HepG2 (cell line): ENCODE measurements around the gene ERMARD. TPM values are rescaled to one million over a fixed set of nuclear protein-coding genes. Genes with fewer than 3 reads are reported as not detected.

Source experiments
- EP300 ChIP-seq, 3 experiments: sonication (generic) in 1 of 3; formaldehyde crosslinking in 1 of 3; IDR thresholded peaks; 2 replicates each; pipeline versions ENCODE4 v1.5.1 to v1.6.1; 2011 to 2020; ENCODE audit warnings: low read depth in 2 of 3, low read length in 2 of 3, borderline replicate concordance in 1 of 3, improper control_type of control experiment in 1 of 3, mild to moderate bottlenecking in 1 of 3, missing genetic modification reagents in 1 of 3, moderate library complexity in 1 of 3
- HNRNPK ChIP-seq: fragments of 200-400 bp; formaldehyde crosslinking; IDR thresholded peaks from 2 replicates; pipeline ENCODE4 v1.6.1; 2018; ENCODE audit warnings: low read length, low read depth, moderate library complexity, mild to moderate bottlenecking; ENCODE audit not compliant: poor library complexity, severe bottlenecking
- HOXD1 ChIP-seq: sonication (generic); formaldehyde crosslinking; IDR thresholded peaks from 2 replicates; pipeline ENCODE4 v1.5.0; 2020; ENCODE audit warnings: missing genetic modification reagents
- KLF9 ChIP-seq: IDR thresholded peaks from 2 replicates; pipeline ENCODE4 v1.6.1; 2016; ENCODE audit warnings: low read depth
- MAF1 ChIP-seq: sonication (generic); formaldehyde crosslinking; IDR thresholded peaks from 2 replicates; pipeline ENCODE4 v1.5.0; 2020; ENCODE audit warnings: missing genetic modification reagents, borderline replicate concordance
- MED13 ChIP-seq: sonication (generic); formaldehyde crosslinking; IDR thresholded peaks from 2 replicates; pipeline ENCODE4 v1.5.0; 2020; ENCODE audit warnings: missing genetic modification reagents
- NFKBIZ ChIP-seq: IDR thresholded peaks from 2 replicates; pipeline ENCODE4 v1.6.1; 2018; ENCODE audit warnings: missing genetic modification reagents, missing compliant biosample characterization
- PHB2 ChIP-seq: fragments of 450-650 bp; IDR thresholded peaks from 2 replicates; pipeline ENCODE4 v1.6.1; 2018; ENCODE audit not compliant: partially characterized antibody
- SATB2 ChIP-seq: sonication (generic); formaldehyde crosslinking; IDR thresholded peaks from 2 replicates; pipeline ENCODE4 v1.5.0; 2020; ENCODE audit warnings: missing genetic modification reagents
- SETDB1 ChIP-seq: sonication (generic); formaldehyde crosslinking; IDR thresholded peaks from 2 replicates; pipeline ENCODE4 v1.5.1; 2020; ENCODE audit warnings: missing genetic modification reagents, mild to moderate bottlenecking, borderline replicate concordance
- SP5 ChIP-seq: IDR thresholded peaks from 2 replicates; pipeline ENCODE4 v1.6.1; 2016; ENCODE audit warnings: low read depth, borderline replicate concordance
- TBX3 ChIP-seq: fragments of 450-650 bp; IDR thresholded peaks from 2 replicates; pipeline ENCODE4 v1.6.1; 2017; ENCODE audit warnings: antibody characterized with exemption, mild to moderate bottlenecking, inconsistent platforms, borderline replicate concordance
- TCF7L2 ChIP-seq: IDR thresholded peaks from 2 replicates; pipeline ENCODE4 v1.6.1; 2011; ENCODE audit warnings: mild to moderate bottlenecking, low read depth, low read length, moderate library complexity
- ZFP1 ChIP-seq: IDR thresholded peaks from 2 replicates; pipeline ENCODE4 v1.6.1; 2016
- ZFP36L2 ChIP-seq: sonication (generic); formaldehyde crosslinking; IDR thresholded peaks from 2 replicates; pipeline ENCODE4 v1.4.0; 2020; ENCODE audit warnings: missing genetic modification reagents
- ZFP82 ChIP-seq: sonication (generic); formaldehyde crosslinking; IDR thresholded peaks from 2 replicates; pipeline ENCODE4 v1.5.1; 2020; ENCODE audit warnings: mild to moderate bottlenecking, missing genetic modification reagents, borderline replicate concordance
- ZNF136 ChIP-seq: sonication (generic); formaldehyde crosslinking; IDR thresholded peaks from 2 replicates; pipeline ENCODE4 v1.8.1; 2022; ENCODE audit warnings: low read depth, mild to moderate bottlenecking, moderate library complexity, missing genetic modification reagents
- ZNF543 ChIP-seq: sonication (generic); formaldehyde crosslinking; IDR thresholded peaks from 2 replicates; pipeline ENCODE4 v1.4.0; 2020; ENCODE audit warnings: mild to moderate bottlenecking, missing genetic modification reagents
- ZNF564 ChIP-seq: sonication (generic); formaldehyde crosslinking; IDR thresholded peaks from 2 replicates; pipeline ENCODE4 v1.8.1; 2023; ENCODE audit warnings: mild to moderate bottlenecking, missing genetic modification reagents
- ZNF614 ChIP-seq: IDR thresholded peaks from 2 replicates; pipeline ENCODE4 v1.6.1; 2018; ENCODE audit warnings: missing biosample characterization, missing genetic modification reagents, inconsistent platforms, borderline replicate concordance
- ZNF652 ChIP-seq: IDR thresholded peaks from 2 replicates; pipeline ENCODE4 v1.6.1; 2016; ENCODE audit warnings: low read depth, borderline replicate concordance
- polyA plus RNA-seq, 8 experiments: library from polyadenylated mRNA; depleted of rRNA in 3 of 8; stranded (reverse) in 7 of 8; unstranded in 1 of 8; fragments of >200 nt; fragmentation: Illumina TruSeq in 4 of 8; extraction: Trizol in 4 of 8; gene quantifications; 2 replicates each; pipeline versions ENCODE4 v1.2.1 to v1.2.3, GENCODE V29; 2011 to 2016; ENCODE audit warnings: low read depth in 4 of 8, missing spikeins in 1 of 8, mixed read lengths in 1 of 8; ENCODE audit not compliant: insufficient read depth in 1 of 8
- total RNA-seq, 5 experiments: library from RNA; depleted of rRNA; stranded (reverse); fragments of >200 nt; fragmentation: Illumina TruSeq; extraction: Trizol; gene quantifications; 2 replicates each; pipeline ENCODE4 v1.2.3, GENCODE V29; 2016; ENCODE audit warnings: low read depth in 1 of 5
- TF ChIP-seq, protein P1 (sequence below): sonication (generic); formaldehyde crosslinking; IDR thresholded peaks from 2 replicates; pipeline ENCODE4 v1.8.1; 2023; ENCODE audit warnings: mild to moderate bottlenecking, inconsistent platforms, moderate library complexity, missing genetic modification reagents, borderline replicate concordance
- TF ChIP-seq, protein P2 (sequence below): sonication (generic); formaldehyde crosslinking; IDR thresholded peaks from 2 replicates; pipeline ENCODE4 v1.8.1; 2023; ENCODE audit warnings: mild to moderate bottlenecking, missing genetic modification reagents, borderline replicate concordance
- TF ChIP-seq, protein P3 (sequence below): fragments of 450-650 bp; IDR thresholded peaks from 2 replicates; pipeline ENCODE4 v1.6.1; 2017; ENCODE audit warnings: mild to moderate bottlenecking
- TF ChIP-seq, protein P4 (sequence below): sonication (generic); formaldehyde crosslinking; IDR thresholded peaks from 2 replicates; pipeline ENCODE4 v1.9.0; 2022; ENCODE audit warnings: missing genetic modification reagents, mild to moderate bottlenecking, borderline replicate concordance

Gene ERMARD
- total and polyA plus RNA-seq, 2 of the 13 experiments (the other 11 are each of a cell fraction or from before 2014, with no cell fraction given) = 8.8 to 10.7 TPM

DNA sequence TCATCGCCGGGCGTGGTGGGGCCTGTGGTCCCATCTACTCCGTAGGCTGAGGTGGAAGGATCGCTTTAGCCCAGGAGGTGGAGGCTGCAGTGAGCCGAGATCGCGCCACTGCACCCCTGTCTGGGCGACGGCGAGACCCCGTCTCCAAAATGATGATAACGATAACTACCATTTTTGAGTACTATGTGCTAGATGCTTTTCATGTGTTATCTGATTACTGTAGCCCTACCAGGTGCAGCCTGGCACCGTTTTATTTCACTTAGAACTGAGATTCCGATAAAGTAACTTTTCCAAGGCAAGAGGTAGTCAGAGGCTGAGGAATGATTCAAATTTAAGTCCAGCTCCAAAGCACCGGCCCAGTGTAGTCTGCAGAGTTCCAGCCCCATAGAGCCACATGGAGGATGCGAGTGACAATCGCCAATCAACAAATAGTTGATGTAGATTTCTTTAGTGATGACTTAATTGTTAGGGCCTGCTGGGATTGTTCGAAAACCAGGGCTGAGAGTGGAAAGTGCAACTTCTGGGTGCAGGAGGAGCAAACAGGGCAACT, 727 bp downstream of the ERMARD start (continued):
- TF ChIP-seq, protein P1, sequence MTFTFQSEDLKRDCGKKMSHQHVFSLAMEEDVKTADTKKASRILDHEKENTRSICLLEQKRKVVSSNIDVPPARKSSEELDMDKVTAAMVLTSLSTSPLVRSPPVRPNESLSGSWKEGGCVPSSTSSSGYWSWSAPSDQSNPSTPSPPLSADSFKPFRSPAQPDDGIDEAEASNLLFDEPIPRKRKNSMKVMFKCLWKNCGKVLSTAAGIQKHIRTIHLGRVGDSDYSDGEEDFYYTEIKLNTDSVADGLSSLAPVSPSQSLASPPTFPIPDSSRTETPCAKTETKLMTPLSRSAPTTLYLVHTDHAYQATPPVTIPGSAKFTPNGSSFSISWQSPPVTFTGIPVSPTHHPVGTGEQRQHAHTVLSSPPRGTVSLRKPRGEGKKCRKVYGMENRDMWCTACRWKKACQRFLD (CRISPR knock-in tag) = no peak
- no peak for TF ChIP-seq KLF9
- no peak for TF ChIP-seq MED13 (CRISPR knock-in tag)
- no peak for TF ChIP-seq ZFP82 (CRISPR knock-in tag)
- TF ChIP-seq NFKBIZ (CRISPR knock-in tag) = no peak
- TF ChIP-seq SP5 (CRISPR knock-in tag) = no peak
- TF ChIP-seq TBX3 = no peak
- no peak for TF ChIP-seq TCF7L2
- TF ChIP-seq ZNF614 = no peak
- TF ChIP-seq ZNF652 (CRISPR knock-in tag) = no peak
- TF ChIP-seq ZNF543 (CRISPR knock-in tag) = no peak
- TF ChIP-seq HNRNPK = no peak
- no peak for TF ChIP-seq MAF1 (CRISPR knock-in tag)
- no peak for TF ChIP-seq ZFP1 (CRISPR knock-in tag)
- TF ChIP-seq ZFP36L2 (CRISPR knock-in tag) = no peak
- TF ChIP-seq, protein P2, sequence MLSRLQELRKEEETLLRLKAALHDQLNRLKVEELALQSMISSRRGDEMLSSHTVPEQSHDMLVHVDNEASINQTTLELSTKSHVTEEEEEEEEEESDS (CRISPR knock-in tag) = 0 out of 2 replicates have a peak, but pooled peaks have one; percentile 66
- TF ChIP-seq ZNF136 (CRISPR knock-in tag) = no peak
- TF ChIP-seq SATB2 (CRISPR knock-in tag) = no peak; the same call in 1 of the 2 replicates
- no peak for TF ChIP-seq PHB2
- TF ChIP-seq, protein P3, sequence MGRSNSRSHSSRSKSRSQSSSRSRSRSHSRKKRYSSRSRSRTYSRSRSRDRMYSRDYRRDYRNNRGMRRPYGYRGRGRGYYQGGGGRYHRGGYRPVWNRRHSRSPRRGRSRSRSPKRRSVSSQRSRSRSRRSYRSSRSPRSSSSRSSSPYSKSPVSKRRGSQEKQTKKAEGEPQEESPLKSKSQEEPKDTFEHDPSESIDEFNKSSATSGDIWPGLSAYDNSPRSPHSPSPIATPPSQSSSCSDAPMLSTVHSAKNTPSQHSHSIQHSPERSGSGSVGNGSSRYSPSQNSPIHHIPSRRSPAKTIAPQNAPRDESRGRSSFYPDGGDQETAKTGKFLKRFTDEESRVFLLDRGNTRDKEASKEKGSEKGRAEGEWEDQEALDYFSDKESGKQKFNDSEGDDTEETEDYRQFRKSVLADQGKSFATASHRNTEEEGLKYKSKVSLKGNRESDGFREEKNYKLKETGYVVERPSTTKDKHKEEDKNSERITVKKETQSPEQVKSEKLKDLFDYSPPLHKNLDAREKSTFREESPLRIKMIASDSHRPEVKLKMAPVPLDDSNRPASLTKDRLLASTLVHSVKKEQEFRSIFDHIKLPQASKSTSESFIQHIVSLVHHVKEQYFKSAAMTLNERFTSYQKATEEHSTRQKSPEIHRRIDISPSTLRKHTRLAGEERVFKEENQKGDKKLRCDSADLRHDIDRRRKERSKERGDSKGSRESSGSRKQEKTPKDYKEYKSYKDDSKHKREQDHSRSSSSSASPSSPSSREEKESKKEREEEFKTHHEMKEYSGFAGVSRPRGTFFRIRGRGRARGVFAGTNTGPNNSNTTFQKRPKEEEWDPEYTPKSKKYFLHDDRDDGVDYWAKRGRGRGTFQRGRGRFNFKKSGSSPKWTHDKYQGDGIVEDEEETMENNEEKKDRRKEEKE = no peak
- TF ChIP-seq SETDB1 = no peak
- no peak for TF ChIP-seq HOXD1 (CRISPR knock-in tag)
- no peak for TF ChIP-seq ZNF564 (CRISPR knock-in tag)
- TF ChIP-seq, protein P4, sequence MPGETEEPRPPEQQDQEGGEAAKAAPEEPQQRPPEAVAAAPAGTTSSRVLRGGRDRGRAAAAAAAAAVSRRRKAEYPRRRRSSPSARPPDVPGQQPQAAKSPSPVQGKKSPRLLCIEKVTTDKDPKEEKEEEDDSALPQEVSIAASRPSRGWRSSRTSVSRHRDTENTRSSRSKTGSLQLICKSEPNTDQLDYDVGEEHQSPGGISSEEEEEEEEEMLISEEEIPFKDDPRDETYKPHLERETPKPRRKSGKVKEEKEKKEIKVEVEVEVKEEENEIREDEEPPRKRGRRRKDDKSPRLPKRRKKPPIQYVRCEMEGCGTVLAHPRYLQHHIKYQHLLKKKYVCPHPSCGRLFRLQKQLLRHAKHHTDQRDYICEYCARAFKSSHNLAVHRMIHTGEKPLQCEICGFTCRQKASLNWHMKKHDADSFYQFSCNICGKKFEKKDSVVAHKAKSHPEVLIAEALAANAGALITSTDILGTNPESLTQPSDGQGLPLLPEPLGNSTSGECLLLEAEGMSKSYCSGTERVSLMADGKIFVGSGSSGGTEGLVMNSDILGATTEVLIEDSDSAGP = no peak; the same call in 1 of the 2 replicates
- no peak for TF ChIP-seq EP300 (IDR thresholded peaks at IDR 0.05; ENCODE audit: low read depth in 2 of 2, low read length in 2 of 2)
- TF ChIP-seq EP300 (CRISPR knock-in tag; IDR thresholded peaks at IDR 0.05; ENCODE audit: borderline replicate concordance) = no peak
